Activated T-cell treated with anti-CD3 and anti-CD28 coated beads, Interleukin-2, amount 50 U/mL, for 24 hours (primary cell): Measurements from ENCODE around the gene CAPN1.
A peak's percentile ranks its signal among the peaks of the same experiment; 100 is the strongest.

Source experiments
- DNase-seq: peaks from one replicate; pipeline ENCODE4 v3.0.0-alpha.2; 2020
- H3K27ac Mint-ChIP-seq: 2 replicates; pipeline ENCODE4 v1.8.0; 2020; ENCODE audit warnings: mild to moderate bottlenecking, mixed read lengths
- H3K27me3 Mint-ChIP-seq: 2 replicates; pipeline ENCODE4 v1.8.0; 2020; ENCODE audit warnings: mixed read lengths
- H3K36me3 Mint-ChIP-seq: 2 replicates; pipeline ENCODE4 v1.8.0; 2020; ENCODE audit warnings: low read depth, mixed read lengths
- H3K4me1 Mint-ChIP-seq: 2 replicates; pipeline ENCODE4 v1.8.0; 2020; ENCODE audit warnings: low read depth, mixed read lengths
- H3K4me3 Mint-ChIP-seq: 2 replicates; pipeline ENCODE4 v1.8.0; 2020; ENCODE audit warnings: mild to moderate bottlenecking, moderate library complexity, mixed read lengths
- H3K9me3 Mint-ChIP-seq: 2 replicates; pipeline ENCODE4 v1.8.0; 2020; ENCODE audit warnings: mixed read lengths

The CAPN1 gene

DNA sequence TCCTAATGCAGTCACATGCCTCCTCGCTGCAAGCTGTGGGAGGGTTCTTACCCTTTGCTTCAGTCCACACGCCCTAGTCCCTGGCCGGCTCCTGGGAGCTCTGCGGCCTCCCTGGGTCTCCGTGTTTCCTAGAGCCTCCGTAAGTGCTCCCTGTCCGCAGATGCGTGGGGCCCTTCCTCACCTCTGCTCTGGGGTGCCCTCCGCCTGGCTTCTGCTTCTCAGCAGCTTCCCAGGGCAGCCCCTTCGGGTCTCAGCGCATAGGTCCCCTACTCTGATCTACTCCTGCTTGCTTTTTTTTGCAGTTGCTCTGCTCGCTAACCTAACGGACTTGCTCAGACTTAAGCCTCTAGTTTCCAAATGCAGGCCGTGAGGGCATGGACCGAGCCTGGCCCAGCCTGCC, 22.4 kb downstream of the CAPN1 start:
- no peak overlapping the region for H3K27ac Mint-ChIP-seq
- peak; percentile 25 for DNase-seq
- no peaks in the 10 kb centered on the region for H3K9me3 Mint-ChIP-seq
- peaks cover 2% of the 10 kb centered on the region for H3K4me1 Mint-ChIP-seq
- H3K27me3 Mint-ChIP-seq: no peaks in the 10 kb centered on the region
- H3K36me3 Mint-ChIP-seq: peaks cover 62% of the 10 kb centered on the region
- H3K4me3 Mint-ChIP-seq: no peak overlapping the region

GRCh38 chr11:65204646-65205601, 23.2 kb downstream of the CAPN1 start:
- H3K4me3 Mint-ChIP-seq: no peak overlapping the region
- H3K27me3 Mint-ChIP-seq: no peaks in the 10 kb centered on the region
- peak; percentile 75 for DNase-seq
- H3K4me1 Mint-ChIP-seq: peaks cover 2% of the 10 kb centered on the region
- peaks cover 62% of the 10 kb centered on the region for H3K36me3 Mint-ChIP-seq
- H3K27ac Mint-ChIP-seq: no peak overlapping the region
- H3K9me3 Mint-ChIP-seq: no peaks in the 10 kb centered on the region

DNA sequence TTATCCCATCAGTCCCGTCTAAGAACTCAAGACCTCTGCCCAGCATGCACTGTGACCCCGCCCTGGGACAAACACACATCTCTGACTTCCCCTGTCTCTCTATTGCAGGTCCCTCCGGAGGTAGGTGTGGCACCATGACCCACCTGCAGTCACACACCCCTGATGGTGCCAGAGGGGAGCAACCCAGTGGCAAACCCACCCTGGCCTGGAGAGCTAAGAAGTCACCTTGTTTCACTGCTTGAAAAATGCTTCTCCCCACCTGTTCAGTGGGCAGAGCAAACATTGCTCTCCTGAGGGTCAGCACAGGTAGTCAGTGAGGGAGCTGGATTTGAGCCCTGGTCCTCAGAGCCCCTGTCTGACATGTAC, 23.9 kb downstream of the CAPN1 start:
- Mint-ChIP-seq H3K4me1 (peaks cover 2% of the 10 kb centered on the region), H3K27ac (no peak overlapping the region), H3K27me3 (no peaks in the 10 kb centered on the region), H3K9me3 (no peaks in the 10 kb centered on the region), H3K4me3 (no peak overlapping the region), H3K36me3 (peaks cover 66% of the 10 kb centered on the region)
- peak; percentile 28 for DNase-seq

DNA sequence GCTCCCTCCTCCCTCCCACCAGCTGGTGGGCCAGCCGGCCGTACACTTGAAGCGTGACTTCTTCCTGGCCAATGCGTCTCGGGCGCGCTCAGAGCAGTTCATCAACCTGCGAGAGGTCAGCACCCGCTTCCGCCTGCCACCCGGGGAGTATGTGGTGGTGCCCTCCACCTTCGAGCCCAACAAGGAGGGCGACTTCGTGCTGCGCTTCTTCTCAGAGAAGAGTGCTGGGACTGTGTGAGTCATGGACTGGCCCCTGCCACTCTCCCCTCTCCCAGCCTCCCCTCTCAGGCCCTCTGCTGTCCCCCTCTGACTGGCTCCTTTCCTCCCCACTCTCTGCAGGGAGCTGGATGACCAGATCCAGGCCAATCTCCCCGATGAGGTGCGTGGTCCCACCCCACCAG, 24.7 kb downstream of the CAPN1 start:
- peak; percentile 21 for DNase-seq
- peaks cover 70% of the 10 kb centered on the region for H3K36me3 Mint-ChIP-seq
- no peak overlapping the region for H3K27ac Mint-ChIP-seq
- no peak overlapping the region for H3K4me3 Mint-ChIP-seq
- no peaks in the 10 kb centered on the region for H3K27me3 Mint-ChIP-seq
- no peaks in the 10 kb centered on the region for H3K9me3 Mint-ChIP-seq
- peaks cover 2% of the 10 kb centered on the region for H3K4me1 Mint-ChIP-seq

DNA sequence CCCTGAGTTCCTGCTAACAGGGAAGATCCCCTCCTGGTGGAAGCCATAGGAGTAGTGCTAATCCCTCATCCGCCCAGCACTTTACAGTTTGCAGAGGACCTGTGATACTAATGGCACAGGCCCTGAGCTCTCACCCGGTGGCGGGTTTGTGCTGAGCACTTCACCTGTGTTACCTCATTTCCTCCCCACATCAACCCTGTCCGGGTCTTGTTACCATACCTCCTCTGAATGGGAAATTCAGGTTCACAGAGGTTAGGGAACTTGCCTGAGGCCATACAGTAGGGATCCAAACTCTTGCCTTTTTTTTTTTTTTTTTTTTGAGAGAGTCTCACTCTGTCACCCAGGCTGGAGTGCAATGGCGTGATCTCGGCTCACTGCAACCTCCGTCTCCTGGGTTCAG, 25.2 kb downstream of the CAPN1 start:
- Mint-ChIP-seq H3K36me3 (peaks cover 70% of the 10 kb centered on the region), H3K27ac (no peak overlapping the region), H3K4me3 (no peak overlapping the region), H3K9me3 (no peaks in the 10 kb centered on the region), H3K27me3 (no peaks in the 10 kb centered on the region), H3K4me1 (peaks cover 2% of the 10 kb centered on the region)
- no peak for DNase-seq

GRCh38 chr11:65207918-65208784, 26.4 kb downstream of the CAPN1 start:
- no peaks in the 10 kb centered on the region for H3K27me3 Mint-ChIP-seq
- H3K4me3 Mint-ChIP-seq: no peak overlapping the region
- peaks cover 7% of the 10 kb centered on the region for H3K4me1 Mint-ChIP-seq
- DNase-seq: no peak
- no peak overlapping the region for H3K27ac Mint-ChIP-seq
- no peaks in the 10 kb centered on the region for H3K9me3 Mint-ChIP-seq
- peaks cover 68% of the 10 kb centered on the region for H3K36me3 Mint-ChIP-seq

- Mint-ChIP-seq H3K36me3 (peaks cover 66% of the 10 kb centered on the region), H3K9me3 (no peaks in the 10 kb centered on the region)
Measured at GRCh38 chr11:65208785-65209710, 27.3 kb downstream of the CAPN1 start.

GRCh38 chr11:65209711-65210360, 28.1 kb downstream of the CAPN1 start:
- no peaks in the 10 kb centered on the region for H3K27me3 Mint-ChIP-seq
- DNase-seq: no peak
- peaks cover 15% of the 10 kb centered on the region for H3K4me1 Mint-ChIP-seq
- H3K4me3 Mint-ChIP-seq: no peak overlapping the region
- H3K27ac Mint-ChIP-seq: no peak overlapping the region
- H3K36me3 Mint-ChIP-seq: peaks cover 60% of the 10 kb centered on the region
- no peaks in the 10 kb centered on the region for H3K9me3 Mint-ChIP-seq

More at GRCh38 chr11:65208785-65209710, 27.3 kb downstream of the CAPN1 start:
- peaks cover 10% of the 10 kb centered on the region for H3K4me1 Mint-ChIP-seq
- H3K4me3 Mint-ChIP-seq: no peak overlapping the region
- H3K27me3 Mint-ChIP-seq: no peaks in the 10 kb centered on the region
- peak overlapping the region; percentile 9 for H3K27ac Mint-ChIP-seq
- no peak for DNase-seq

DNA sequence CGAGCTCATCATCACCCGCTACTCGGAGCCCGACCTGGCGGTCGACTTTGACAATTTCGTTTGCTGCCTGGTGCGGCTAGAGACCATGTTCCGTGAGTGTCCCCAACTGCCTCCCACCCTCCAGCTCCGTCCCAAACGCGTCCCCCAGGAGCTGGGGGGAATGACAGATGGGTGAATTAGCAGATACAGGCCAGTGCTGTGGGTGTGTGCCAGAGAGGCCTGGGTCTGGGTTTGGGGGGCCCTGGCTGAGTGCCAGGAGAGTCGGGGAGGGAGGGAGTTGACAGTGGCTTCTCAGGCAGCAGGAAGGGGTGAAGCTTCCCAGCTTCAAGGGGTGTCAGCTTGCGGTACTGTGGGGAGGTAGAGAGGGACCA, 28.6 kb downstream of the CAPN1 start:
- Mint-ChIP-seq H3K36me3 (peaks cover 55% of the 10 kb centered on the region), H3K27me3 (no peaks in the 10 kb centered on the region), H3K4me1 (peaks cover 15% of the 10 kb centered on the region), H3K9me3 (no peaks in the 10 kb centered on the region), H3K4me3 (no peak overlapping the region), H3K27ac (no peak overlapping the region)
- DNase-seq: no peak

DNA sequence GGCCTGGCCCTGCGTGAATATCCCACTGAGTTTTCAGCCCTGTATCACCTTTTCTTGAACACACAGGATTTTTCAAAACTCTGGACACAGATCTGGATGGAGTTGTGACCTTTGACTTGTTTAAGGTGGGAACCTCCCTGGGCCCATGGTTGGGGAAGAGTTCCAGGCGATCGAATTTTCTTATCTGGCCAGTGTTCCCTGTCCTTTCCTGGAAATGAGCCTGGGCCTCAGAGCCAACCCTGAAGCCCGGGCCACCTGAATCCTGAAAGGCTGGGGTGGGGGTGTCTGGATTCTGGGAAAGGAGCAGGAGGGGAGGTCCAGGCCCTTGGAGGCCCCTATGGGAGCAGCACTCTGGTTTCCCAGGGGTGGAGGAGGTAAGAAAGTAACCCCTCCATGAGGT, 29.0 kb downstream of the CAPN1 start:
- peaks cover 2% of the 10 kb centered on the region for H3K27me3 Mint-ChIP-seq
- H3K27ac Mint-ChIP-seq: no peak overlapping the region
- peaks cover 17% of the 10 kb centered on the region for H3K4me1 Mint-ChIP-seq
- DNase-seq: no peak
- no peak overlapping the region for H3K4me3 Mint-ChIP-seq
- peaks cover 3% of the 10 kb centered on the region for H3K9me3 Mint-ChIP-seq
- peaks cover 51% of the 10 kb centered on the region for H3K36me3 Mint-ChIP-seq

- peaks cover 44% of the 10 kb centered on the region for H3K36me3 Mint-ChIP-seq
- H3K9me3 Mint-ChIP-seq: peaks cover 4% of the 10 kb centered on the region
- no peak for DNase-seq
- peaks cover 3% of the 10 kb centered on the region for H3K27me3 Mint-ChIP-seq
- no peak overlapping the region for H3K27ac Mint-ChIP-seq
- no peak overlapping the region for H3K4me3 Mint-ChIP-seq
- H3K4me1 Mint-ChIP-seq: peaks cover 18% of the 10 kb centered on the region
Measured at GRCh38 chr11:65211293-65212105, 29.8 kb downstream of the CAPN1 start.

- peaks cover 3% of the 10 kb centered on the region for H3K27me3 Mint-ChIP-seq
- peaks cover 20% of the 10 kb centered on the region for H3K4me1 Mint-ChIP-seq
- peaks cover 4% of the 10 kb centered on the region for H3K9me3 Mint-ChIP-seq
- H3K4me3 Mint-ChIP-seq: no peak overlapping the region
- no peak overlapping the region for H3K27ac Mint-ChIP-seq
- H3K36me3 Mint-ChIP-seq: peaks cover 37% of the 10 kb centered on the region
- no peak for DNase-seq
Measured at GRCh38 chr11:65212226-65212801, 30.6 kb downstream of the CAPN1 start.
